ENCODE measurements around the gene TRIM23. TPM values are rescaled to one million over a fixed set of nuclear protein-coding genes. Genes with fewer than 3 reads are reported as not detected.

TRIM23 gene
- 5.3 to 10.2 TPM (median 7.5 TPM) in 5 replicates for total RNA-seq (2022; extraction: Qiagen RNA extraction)

GRCh38 chr5:65624025-65624570 lies at the start of gene TRIM23:
TRIM23 (minus strand) TSS chr5:65624333; CDS start chr5:65624274, 59 bp downstream.

GRCh38 chr5:65624571-65625555 lies 730 bp upstream of the TRIM23 start, which contains the start of the genes SHLD3 and TRAPPC13:
SHLD3 (plus strand) TSS chr5:65625027; CDS start chr5:65629588, 4,561 bp downstream.
TRAPPC13 (plus strand) TSS chr5:65625027; CDS start chr5:65625061, 34 bp downstream.

DNA sequence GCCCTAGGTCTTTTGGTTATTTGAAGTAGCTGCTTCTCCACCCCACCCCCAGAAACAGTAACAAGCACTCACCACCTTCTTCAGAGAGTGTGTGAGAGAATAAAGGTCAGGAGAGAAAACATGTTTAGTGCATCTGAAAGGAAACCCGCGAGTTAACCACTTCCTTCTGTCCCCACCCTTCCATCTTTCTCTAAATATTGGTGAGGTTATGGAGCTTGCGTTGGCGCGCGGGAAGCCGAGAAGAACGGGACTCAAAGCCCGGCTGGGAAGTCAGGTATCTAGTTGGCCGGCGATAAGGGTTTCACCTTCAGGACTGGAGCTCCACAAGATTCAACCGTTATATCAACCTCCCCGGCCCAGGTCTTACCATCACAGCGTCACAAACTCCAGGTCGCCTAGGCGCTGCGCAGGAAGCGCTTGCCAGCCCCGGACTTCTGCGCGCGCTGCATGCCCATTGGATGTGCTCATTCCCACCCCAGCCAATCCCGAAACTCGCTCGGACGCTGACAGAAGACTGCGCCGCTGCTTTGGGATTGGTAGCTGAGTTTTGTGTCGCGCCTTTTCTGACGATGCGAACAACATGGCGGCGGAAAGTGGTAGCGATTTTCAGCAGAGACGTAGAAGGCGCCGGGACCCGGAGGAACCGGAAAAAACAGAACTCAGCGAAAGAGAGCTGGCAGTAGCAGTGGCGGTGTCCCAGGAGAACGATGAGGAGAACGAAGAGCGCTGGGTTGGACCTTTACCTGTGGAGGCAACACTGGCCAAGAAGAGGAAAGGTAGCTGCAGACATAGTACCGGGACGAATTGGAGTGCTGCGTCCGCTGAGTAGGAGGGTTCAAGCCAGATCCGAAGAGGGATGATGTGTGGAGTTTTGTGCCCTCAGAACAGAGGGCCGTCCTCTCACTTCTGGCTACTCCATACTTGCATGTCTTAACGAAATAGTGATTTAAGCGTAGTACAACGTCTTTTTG lies 61.1 kb downstream of the TRIM23 start, which contains the start of the genes CENPK and PPWD1:
CENPK (minus strand) TSS at position 438 of the 971 bp plus-strand sequence. CDS start 8,261 bp downstream, outside the sequence.
PPWD1 (plus strand) TSS at position 566 of the 971 bp plus-strand sequence; CDS start at position 581, 15 bp downstream.

Other genes starting within 250 kb of the TRIM23 start
- gene ADAMTS6, start 142.4 kb downstream of the TRIM23 start, total RNA-seq (2022; extraction: Qiagen RNA extraction) = 0.05 to 0.10 TPM (median 0.06 TPM) in 3 of 5 replicates, not detected in the others
- 28.3 to 32.7 TPM (median 30.9 TPM) in 5 replicates for gene CENPK, start 61.2 kb downstream of the TRIM23 start, total RNA-seq (2022; extraction: Qiagen RNA extraction)
- 15.4 to 21.5 TPM (median 18.2 TPM) in 5 replicates for gene PPWD1, start 61.0 kb downstream of the TRIM23 start, total RNA-seq (2022; extraction: Qiagen RNA extraction)
- 2.0 to 2.9 TPM (median 2.4 TPM) in 5 replicates for gene SHLD3, start 694 bp upstream of the TRIM23 start, total RNA-seq (2022; extraction: Qiagen RNA extraction)
- 12.3 to 17.0 TPM (median 14.3 TPM) in 5 replicates for gene TRAPPC13, start 694 bp upstream of the TRIM23 start, total RNA-seq (2022; extraction: Qiagen RNA extraction)
- gene SGTB, start 97.8 kb upstream of the TRIM23 start, total RNA-seq (2022; extraction: Qiagen RNA extraction) = 5.6 to 8.7 TPM (median 7.2 TPM) in 5 replicates
- gene NLN, start 97.9 kb upstream of the TRIM23 start, total RNA-seq (2022; extraction: Qiagen RNA extraction) = 49.7 to 77.9 TPM (median 63.6 TPM) in 5 replicates